Right cardiac atrium (tissue), 5 donors: ENCODE results near the gene PDE6A. TPM values are rescaled to one million over a fixed set of nuclear protein-coding genes. Genes with fewer than 3 reads are reported as not detected.

ENCODE experiments used
- ATAC-seq, 2 donors: fragments of 200-7000 bp; cut with Tn5 transposase; one replicate each; pipeline versions ENCODE4 v1.8.0 to v1.9.1; 2020; ENCODE audit warnings: moderate library complexity in 2 of 2, mild to moderate bottlenecking in 1 of 2
- DNase-seq, 3 donors: peaks; one replicate each; pipeline ENCODE4 v3.0.0-alpha.2; 2020
- H3K27ac ChIP-seq: one replicate; pipeline ENCODE4 v1.5.1; 2013; ENCODE audit warnings: mild to moderate bottlenecking, low read length, control low read depth, moderate library complexity
- H3K27me3 ChIP-seq: one replicate; pipeline ENCODE4 v1.6.1; 2013; ENCODE audit not compliant: control insufficient read depth, insufficient read depth
- H3K4me1 ChIP-seq: one replicate; pipeline ENCODE4 v1.6.1; 2013; ENCODE audit warnings: low read length; ENCODE audit not compliant: control insufficient read depth, insufficient read depth
- H3K4me3 ChIP-seq: one replicate; pipeline ENCODE4 v1.5.1; 2013; ENCODE audit warnings: low read length, control low read depth
- H3K9me3 ChIP-seq: one replicate; pipeline ENCODE4 v1.6.1; 2013; ENCODE audit warnings: low read length; ENCODE audit not compliant: control insufficient read depth
- WGBS: extraction: QIAGEN DNeasy Blood & Tissue Kit; methylation state at CpG from one replicate; pipeline ENCODE4 v1.1.7; 2013; 5-methylcytosine and 5-hydroxymethylcytosine counted together
- intact Hi-C, 4 donors: fragments of 100-400 bp; cut with DNase I; formaldehyde crosslinking; loops; one replicate each; pipeline versions ENCODE4 v1.11.0 to v1.14.0; 2022 to 2023
- polyA plus RNA-seq: library from polyadenylated mRNA; stranded (reverse); fragments of 200-250 nt; gene quantifications from one replicate; pipeline ENCODE4 v1.2.3, GENCODE V29; 2013
- total RNA-seq, 4 donors: library from RNA; stranded (reverse); fragmentation: NEBNext Ultra II Directional; extraction: Animal tissue kit (Norgen Biotek cat#: 25700); gene quantifications; one replicate each; pipeline ENCODE4 v1.2.1, GENCODE V29; 2021
- donor health status: healthy with polysubstance abuse.
- donor health status: DM: no; HTN: yes; CAD: no.
- donor health status: DM: no; HTN: no; CAD: no.
- donor health status: DM: no; HTN: yes; CAD: no; lungs with severe emphysema.
- donor health status: DM: yes; HTN: yes; CAD: no.

The PDE6A gene
- total and polyA plus RNA-seq, 5 donors: 0.06 to 0.11 (median 0.07) TPM; not detected in 2

DNA sequence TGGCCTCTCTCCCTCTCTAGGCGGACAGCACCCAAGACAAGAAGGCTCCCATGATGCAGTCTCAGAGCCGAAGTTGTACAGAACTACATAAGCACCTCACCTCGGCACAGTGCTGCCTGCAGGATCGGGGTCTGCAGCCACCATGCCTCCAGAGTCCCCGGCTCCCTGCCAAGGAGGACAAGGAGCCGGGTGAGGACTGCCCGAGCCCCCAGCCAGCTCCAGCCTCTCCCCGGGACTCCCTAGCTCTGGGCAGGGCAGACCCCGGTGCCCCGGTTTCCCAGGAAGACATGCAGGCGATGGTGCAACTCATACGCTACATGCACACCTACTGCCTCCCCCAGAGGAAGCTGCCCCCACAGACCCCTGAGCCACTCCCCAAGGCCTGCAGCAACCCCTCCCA, 112.0 kb downstream of the PDE6A start:
- WGBS: 94% methylated on average over 12 of the region's 12 CpGs
- no peaks in the 10 kb centered on the region for H3K9me3 ChIP-seq
- H3K27ac ChIP-seq: no peak overlapping the region
- no peaks in the 10 kb centered on the region for H3K27me3 ChIP-seq
- no peak overlapping the region for H3K4me3 ChIP-seq
- DNase-seq (no peak), ATAC-seq (no peak)
- H3K4me1 ChIP-seq: peaks cover 4% of the 10 kb centered on the region
- intact Hi-C loops: loop anchor here in 3 of 4 donors (2.0 to 10.0 kb wide), 5 partner anchors 132 to 196 kb away; partner anchors contain the start of gene SLC26A2 (in 1 of the 3)

DNA sequence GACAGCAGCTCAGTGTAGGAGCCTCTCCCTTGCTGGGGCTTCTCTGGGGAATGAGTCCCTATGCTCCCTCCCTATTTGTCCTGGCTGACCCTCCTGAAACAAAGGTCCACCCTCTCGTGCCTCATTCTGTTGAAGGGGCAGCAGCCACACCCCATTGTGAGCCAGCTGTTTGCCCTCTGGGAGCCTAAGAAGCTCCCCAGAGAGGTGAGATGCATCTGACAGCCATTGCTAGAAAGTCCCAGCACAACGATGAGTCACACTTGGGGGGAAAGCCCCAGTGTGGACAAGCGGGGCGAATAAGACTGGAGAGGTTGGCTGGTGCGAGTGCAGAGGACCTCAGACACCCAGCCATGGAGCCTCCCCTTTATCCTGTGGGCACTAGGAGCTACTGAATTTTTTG, 113.1 kb downstream of the PDE6A start:
- Histone ChIP-seq H3K9me3 (no peaks in the 10 kb centered on the region), H3K4me1 (peaks cover 5% of the 10 kb centered on the region), H3K27me3 (no peaks in the 10 kb centered on the region), H3K4me3 (no peak overlapping the region), H3K27ac (no peak overlapping the region)
- DNase-seq (no peak), ATAC-seq (no peak)
- intact Hi-C loops: loop anchor here in 3 of 4 donors (5.0 to 10.0 kb wide), 4 partner anchors 133 to 194 kb away; partner anchors contain the start of gene SLC26A2 (in 1 of the 3)
- WGBS: 70% methylated on average over 5 of the region's 5 CpGs

DNA sequence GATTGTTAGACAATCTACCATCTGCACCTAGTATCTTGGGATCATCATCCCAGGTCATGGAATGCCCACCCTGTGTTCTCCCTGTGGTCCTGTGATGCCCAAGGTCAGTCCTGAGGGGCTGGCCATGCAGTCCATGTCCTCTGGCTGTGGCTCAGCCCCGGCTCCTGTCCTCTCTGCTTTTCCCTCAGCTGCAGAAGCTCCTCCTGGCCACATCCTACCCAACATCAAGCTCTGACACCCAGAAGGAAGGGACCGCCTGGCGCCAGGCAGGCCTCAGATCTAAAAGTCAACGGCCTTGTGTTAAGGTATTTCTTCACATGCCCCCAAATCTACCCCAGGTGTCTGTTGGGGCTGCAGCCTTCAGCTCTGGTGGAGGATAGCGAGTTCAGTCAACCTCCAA, 114.0 kb downstream of the PDE6A start:
- 90% methylated on average over 5 of the region's 5 CpGs for WGBS
- Histone ChIP-seq H3K27ac (no peak overlapping the region), H3K4me3 (no peak overlapping the region), H3K27me3 (no peaks in the 10 kb centered on the region), H3K4me1 (peaks cover 9% of the 10 kb centered on the region), H3K9me3 (no peaks in the 10 kb centered on the region)
- intact Hi-C loops: loop anchor here in 3 of 4 donors (5.0 to 10.0 kb wide), 4 partner anchors 134 to 193 kb away; partner anchors contain the start of gene SLC26A2 (in 1 of the 3)
- ATAC-seq (no peak), DNase-seq (no peak)

DNA sequence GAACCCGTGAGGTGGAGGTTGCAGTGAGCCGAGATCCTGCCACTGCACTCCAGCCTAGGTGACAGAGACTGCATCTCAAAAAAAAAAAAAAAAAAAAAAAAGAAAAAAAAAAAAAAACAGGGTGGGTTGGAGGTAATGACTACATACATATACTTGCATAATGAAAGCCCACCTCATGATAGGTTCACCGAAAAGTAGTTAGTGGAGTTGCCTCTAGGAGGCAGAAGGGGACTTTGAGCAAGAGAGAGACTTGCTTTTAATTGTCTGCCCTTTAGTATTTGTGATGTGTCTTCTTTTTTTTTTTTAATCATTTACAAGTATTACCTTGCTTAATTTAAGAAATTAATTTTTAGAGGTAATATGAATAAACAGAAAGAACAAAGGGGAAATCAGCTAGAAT, 114.6 kb downstream of the PDE6A start:
- ATAC-seq: no peak
- intact Hi-C loops: loop anchor here (5.0 to 10.0 kb wide), 6 partner anchors 95 to 193 kb away; partner anchors contain the start of genes PPARGC1B (in 3 of the 4) and SLC26A2 (in 1 of the 4)
- peaks cover 9% of the 10 kb centered on the region for H3K4me1 ChIP-seq

DNA sequence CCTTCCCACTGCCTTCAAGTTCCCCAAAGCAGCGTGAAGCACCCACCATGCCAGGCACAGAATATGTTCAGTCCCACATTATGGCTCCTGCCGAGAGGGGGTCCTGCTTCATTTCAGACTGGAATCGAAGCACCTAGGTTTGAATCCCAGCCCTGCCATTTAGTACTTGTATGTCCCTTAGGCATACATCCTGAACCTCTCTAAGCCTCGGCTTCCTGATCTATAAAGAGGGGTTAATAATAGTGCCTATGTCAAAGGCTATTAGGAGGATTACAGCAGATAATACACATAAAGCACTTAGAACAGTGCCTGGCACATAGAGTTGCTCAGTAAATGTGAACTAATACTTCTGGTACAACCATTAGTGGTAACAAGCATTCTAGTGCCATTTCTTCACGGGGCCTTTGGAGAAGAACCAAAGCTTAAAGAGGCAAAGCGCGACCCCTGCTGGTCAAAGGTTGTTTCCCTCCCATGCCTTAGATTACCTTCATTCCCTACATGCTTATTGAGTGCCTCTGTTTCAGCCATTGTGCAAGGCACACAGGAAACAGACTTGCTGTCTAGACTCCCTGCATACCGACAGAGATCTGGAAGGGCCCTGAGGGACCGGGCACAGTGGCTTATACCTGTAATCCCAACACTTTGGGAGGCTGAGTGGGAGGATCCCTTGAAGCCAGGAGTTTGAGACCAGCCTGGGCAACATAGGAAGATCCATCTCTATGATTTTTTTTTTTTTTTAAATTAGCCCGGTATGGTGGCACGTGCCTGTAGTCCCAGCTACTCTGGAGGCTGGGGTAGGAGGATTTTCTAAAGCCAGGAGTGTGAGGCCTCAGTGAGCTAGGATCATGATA, 116.2 kb downstream of the PDE6A start:
- intact Hi-C loops: loop anchor here in 3 of 4 donors (5.0 to 10.0 kb wide), 3 partner anchors 94 to 191 kb away; partner anchors contain the start of gene PPARGC1B (in 3 of the 3)
- Histone ChIP-seq H3K4me3 (no peak overlapping the region), H3K9me3 (no peaks in the 10 kb centered on the region), H3K27ac (peak overlapping the region; percentile 36), H3K4me1 (peaks cover 21% of the 10 kb centered on the region), H3K27me3 (no peaks in the 10 kb centered on the region)
- DNase-seq (peak; percentile 84 to 93 (median 90)), ATAC-seq (peak; percentile 67 to 69)
- 35% methylated on average over 11 of the region's 11 CpGs for WGBS

More for the DNA sequence above, 114.6 kb downstream of the PDE6A start:
- no peaks in the 10 kb centered on the region for H3K27me3 ChIP-seq
- H3K27ac ChIP-seq: no peak overlapping the region
- no peaks in the 10 kb centered on the region for H3K9me3 ChIP-seq
- no peak overlapping the region for H3K4me3 ChIP-seq
- no peak for DNase-seq
- 91% methylated on average over 3 of the region's 3 CpGs for WGBS

DNA sequence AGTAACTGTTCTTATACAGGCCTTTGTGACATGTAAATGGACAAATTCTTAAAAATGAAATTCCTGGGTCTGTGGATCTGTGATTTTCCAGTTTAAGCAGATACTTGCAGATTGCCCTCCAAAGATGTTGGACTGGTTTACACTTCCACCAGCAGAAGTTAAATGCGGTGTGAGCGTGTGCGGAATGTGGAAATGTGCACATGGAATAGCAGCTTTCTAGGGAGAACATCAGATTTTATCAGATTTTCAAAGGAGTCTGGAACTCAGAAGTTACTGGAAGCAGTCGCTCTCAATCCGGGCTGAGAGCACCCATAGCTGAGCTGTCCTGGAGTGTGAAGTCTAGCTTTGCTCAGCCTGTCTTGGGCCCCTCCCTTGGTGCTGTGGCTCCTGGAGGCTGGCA, 117.0 kb downstream of the PDE6A start:
- H3K27ac ChIP-seq: no peak overlapping the region
- ATAC-seq: no peak
- no peaks in the 10 kb centered on the region for H3K9me3 ChIP-seq
- no peaks in the 10 kb centered on the region for H3K27me3 ChIP-seq
- intact Hi-C loops: loop anchor here in 3 of 4 donors (5.0 to 10.0 kb wide), 3 partner anchors 93 to 190 kb away; partner anchors contain the start of gene PPARGC1B (in 3 of the 3)
- no peak for DNase-seq
- peaks cover 24% of the 10 kb centered on the region for H3K4me1 ChIP-seq
- WGBS: 88% methylated on average over 5 of the region's 5 CpGs
- no peak overlapping the region for H3K4me3 ChIP-seq

DNA sequence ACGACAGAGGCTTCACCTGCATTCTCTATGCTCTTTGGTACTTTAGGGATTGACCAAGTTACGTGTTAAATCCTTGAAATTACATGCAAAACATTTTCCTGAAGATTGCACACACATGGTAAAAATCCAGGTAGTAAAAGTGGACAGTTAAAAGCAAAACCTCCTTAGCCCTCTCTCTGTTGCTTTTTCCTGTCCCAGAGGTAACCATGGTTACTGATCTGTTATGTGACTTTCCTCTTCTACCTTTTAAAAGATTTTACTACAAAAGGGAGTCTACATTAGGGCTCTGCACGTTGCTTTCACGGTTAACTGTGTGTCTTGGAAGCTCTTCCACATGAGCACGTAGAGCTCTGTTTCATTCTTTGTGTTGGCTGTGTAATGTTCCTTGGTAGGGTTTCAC, 117.5 kb downstream of the PDE6A start:
- H3K9me3 ChIP-seq: no peaks in the 10 kb centered on the region
- peaks cover 29% of the 10 kb centered on the region for H3K4me1 ChIP-seq
- no peak for DNase-seq
- intact Hi-C loops: loop anchor here in 3 of 4 donors (5.0 to 10.0 kb wide), 3 partner anchors 92 to 190 kb away; partner anchors contain the start of gene PPARGC1B (in 3 of the 3)
- H3K27me3 ChIP-seq: no peaks in the 10 kb centered on the region
- 80% methylated on average over 5 of the region's 5 CpGs for WGBS
- H3K27ac ChIP-seq: no peak overlapping the region
- no peak for ATAC-seq
- H3K4me3 ChIP-seq: no peak overlapping the region

DNA sequence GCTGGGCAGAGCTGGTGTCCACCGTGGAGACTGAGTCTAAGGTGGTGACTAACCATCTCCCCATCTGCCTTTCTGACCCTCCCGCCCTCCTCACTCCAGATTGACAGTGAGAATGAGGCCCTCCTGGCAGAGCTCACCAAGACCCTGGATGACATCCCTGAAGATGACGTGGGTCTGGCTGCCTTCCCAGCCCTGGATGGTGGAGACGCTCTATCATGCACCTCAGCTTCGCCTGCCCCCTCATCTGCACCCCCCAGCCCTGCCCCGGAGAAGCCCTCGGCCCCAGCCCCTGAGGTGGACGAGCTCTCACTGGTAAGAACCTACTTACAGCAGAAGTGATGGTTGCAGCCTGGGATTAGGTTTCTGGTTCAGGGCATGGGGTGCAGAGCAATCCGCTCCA, 118.0 kb downstream of the PDE6A start:
- Histone ChIP-seq H3K4me1 (peaks cover 29% of the 10 kb centered on the region), H3K9me3 (no peaks in the 10 kb centered on the region), H3K27me3 (no peaks in the 10 kb centered on the region), H3K4me3 (no peak overlapping the region), H3K27ac (peak overlapping the region; percentile 46)
- ATAC-seq (peak; percentile 8 to 21), DNase-seq (peak in 1 of 3 donors; percentile 79)
- WGBS: 49% methylated on average over 9 of the region's 9 CpGs
- intact Hi-C loops: loop anchor here in 3 of 4 donors (5.0 to 10.0 kb wide), 3 partner anchors 92 to 189 kb away; partner anchors contain the start of gene PPARGC1B (in 3 of the 3)

DNA sequence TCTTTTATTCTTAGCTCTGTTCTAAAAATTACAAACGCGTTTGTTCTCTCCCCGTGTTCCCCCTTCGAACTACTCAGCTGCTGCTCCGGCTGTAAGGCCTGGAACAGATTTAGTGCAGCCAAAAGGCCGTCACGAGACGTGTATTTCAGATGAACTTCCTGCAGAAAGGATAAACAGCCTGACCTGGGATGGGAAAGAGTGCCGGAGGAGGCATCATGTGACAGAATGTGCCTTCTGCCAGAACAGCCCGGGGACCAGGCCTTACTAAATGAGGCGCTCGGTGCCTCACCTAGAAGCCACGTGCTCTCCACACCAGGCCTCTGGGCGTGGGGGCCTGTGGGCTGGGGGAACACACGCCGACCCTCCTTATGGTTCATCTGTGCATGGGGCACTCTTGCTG, 119.7 kb downstream of the PDE6A start:
- intact Hi-C loops: loop anchor here in 3 of 4 donors (5.0 to 10.0 kb wide), 3 partner anchors 90 to 188 kb away; partner anchors contain the start of gene PPARGC1B (in 3 of the 3)
- Histone ChIP-seq H3K9me3 (no peaks in the 10 kb centered on the region), H3K27me3 (no peaks in the 10 kb centered on the region), H3K4me3 (no peak overlapping the region), H3K27ac (peak overlapping the region; percentile 0), H3K4me1 (peaks cover 29% of the 10 kb centered on the region)
- ATAC-seq: peak; percentile 2 to 17
- DNase-seq: no peak
- WGBS: 52% methylated on average over 16 of the region's 16 CpGs

DNA sequence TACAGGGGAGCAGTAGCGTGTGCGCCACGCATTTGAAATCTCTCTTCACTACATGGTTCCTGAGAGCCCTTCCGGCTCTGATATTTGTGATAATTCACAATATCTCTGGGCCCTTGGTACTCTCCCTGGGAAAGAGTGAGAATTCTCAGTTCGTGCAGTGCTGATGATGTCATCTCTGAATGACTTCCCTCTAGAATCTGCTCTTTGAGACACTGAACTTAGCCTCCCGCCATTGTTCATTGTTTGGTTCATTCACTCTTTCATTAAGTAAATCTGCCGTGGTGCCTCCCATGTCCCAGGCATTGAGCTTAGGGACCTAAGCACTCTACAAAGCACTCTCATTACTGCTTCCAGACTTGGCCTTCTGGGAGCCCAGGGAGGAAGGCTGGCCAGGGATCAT, 120.5 kb downstream of the PDE6A start:
- H3K4me1 ChIP-seq: peaks cover 29% of the 10 kb centered on the region
- ATAC-seq (no peak), DNase-seq (no peak)
- H3K4me3 ChIP-seq: no peak overlapping the region
- intact Hi-C loops: loop anchor here in 1 of 4 donors (10.0 kb wide), 1 partner anchor 89 kb away; the partner anchor contains the start of gene PPARGC1B
- 58% methylated on average over 7 of the region's 7 CpGs for WGBS
- no peaks in the 10 kb centered on the region for H3K27me3 ChIP-seq
- peak overlapping the region; percentile 63 for H3K27ac ChIP-seq
- H3K9me3 ChIP-seq: no peaks in the 10 kb centered on the region

DNA sequence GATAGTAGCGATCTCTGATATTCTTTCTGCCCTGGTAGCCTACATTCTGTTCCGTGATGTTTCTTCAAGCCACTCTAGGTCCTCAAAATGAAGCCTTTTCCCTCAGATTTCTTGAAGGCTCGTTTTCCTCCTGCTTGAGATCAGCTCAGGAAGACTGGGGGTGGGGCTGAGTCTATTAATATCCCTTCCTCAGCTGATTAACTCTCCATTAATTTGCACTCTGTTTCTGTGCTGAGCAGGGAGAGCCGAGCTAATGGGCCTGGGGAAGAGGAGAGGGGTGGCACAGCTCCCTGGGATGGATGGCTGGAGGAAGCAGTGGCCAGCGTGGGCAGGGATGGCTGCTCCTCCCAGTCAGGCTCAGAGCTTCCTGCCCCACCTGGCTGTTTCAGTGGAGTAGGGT, 121.2 kb downstream of the PDE6A start:
- WGBS: 54% methylated on average over 5 of the region's 5 CpGs
- H3K4me3 ChIP-seq: no peak overlapping the region
- no peak for DNase-seq
- no peak for ATAC-seq
- H3K4me1 ChIP-seq: peaks cover 29% of the 10 kb centered on the region
- H3K9me3 ChIP-seq: no peaks in the 10 kb centered on the region
- H3K27me3 ChIP-seq: no peaks in the 10 kb centered on the region
- peak overlapping the region; percentile 63 for H3K27ac ChIP-seq
- intact Hi-C loops: loop anchor here in 1 of 4 donors (10.0 kb wide), 1 partner anchor 89 kb away; the partner anchor contains the start of gene PPARGC1B
